ENCODE data around the gene CXCL1. TPM values are rescaled to one million over a fixed set of nuclear protein-coding genes. Genes with fewer than 3 reads are reported as not detected.

CXCL1 gene
- total RNA-seq, 1 donor = 134 TPM

DNA sequence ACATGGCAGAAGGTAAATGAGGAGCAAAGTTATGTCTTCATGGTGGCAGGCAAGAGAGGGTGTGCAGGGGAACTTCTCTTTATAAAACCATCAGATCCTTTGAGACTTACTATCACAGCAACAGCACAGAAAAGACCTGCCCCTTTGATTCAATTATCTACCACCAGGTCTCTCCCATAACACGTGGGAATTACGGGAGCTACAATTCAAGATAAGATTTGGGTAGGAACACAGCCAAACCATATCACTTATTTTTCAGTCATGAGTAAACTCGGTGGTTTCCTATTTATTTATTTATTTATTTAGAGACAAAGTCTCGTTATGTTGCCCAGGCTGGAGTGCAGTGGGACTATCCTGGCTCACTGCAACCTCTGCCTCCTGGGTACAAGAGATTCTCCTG is 22.1 kb downstream of the CXCL1 start:
- no peak overlapping the region for H3K4me3 ChIP-seq (ENCODE audit: low read depth, low read length)
- DNase-seq (ENCODE audit: low read depth) = no peak
- TF ChIP-seq, protein P1, sequence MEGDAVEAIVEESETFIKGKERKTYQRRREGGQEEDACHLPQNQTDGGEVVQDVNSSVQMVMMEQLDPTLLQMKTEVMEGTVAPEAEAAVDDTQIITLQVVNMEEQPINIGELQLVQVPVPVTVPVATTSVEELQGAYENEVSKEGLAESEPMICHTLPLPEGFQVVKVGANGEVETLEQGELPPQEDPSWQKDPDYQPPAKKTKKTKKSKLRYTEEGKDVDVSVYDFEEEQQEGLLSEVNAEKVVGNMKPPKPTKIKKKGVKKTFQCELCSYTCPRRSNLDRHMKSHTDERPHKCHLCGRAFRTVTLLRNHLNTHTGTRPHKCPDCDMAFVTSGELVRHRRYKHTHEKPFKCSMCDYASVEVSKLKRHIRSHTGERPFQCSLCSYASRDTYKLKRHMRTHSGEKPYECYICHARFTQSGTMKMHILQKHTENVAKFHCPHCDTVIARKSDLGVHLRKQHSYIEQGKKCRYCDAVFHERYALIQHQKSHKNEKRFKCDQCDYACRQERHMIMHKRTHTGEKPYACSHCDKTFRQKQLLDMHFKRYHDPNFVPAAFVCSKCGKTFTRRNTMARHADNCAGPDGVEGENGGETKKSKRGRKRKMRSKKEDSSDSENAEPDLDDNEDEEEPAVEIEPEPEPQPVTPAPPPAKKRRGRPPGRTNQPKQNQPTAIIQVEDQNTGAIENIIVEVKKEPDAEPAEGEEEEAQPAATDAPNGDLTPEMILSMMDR (IDR thresholded peaks at IDR 0.05; ENCODE audit: insufficient read depth, low read depth, low read length) = no peak

- peak; percentile 91 for DNase-seq (ENCODE audit: low read depth)
- TF ChIP-seq, protein P1 (IDR thresholded peaks at IDR 0.05; ENCODE audit: insufficient read depth, low read depth, low read length) = no peak
- H3K4me3 ChIP-seq (ENCODE audit: low read depth, low read length) = no peak overlapping the region
These were observed 22.7 kb downstream of the CXCL1 start for GRCh38 chr4:73891739-73892405.

GRCh38 chr4:73892966-73893365 is 23.8 kb downstream of the CXCL1 start:
- no peak for DNase-seq (ENCODE audit: low read depth)
- H3K4me3 ChIP-seq (ENCODE audit: low read depth, low read length) = no peak overlapping the region
- TF ChIP-seq, protein P1 (IDR thresholded peaks at IDR 0.05; ENCODE audit: insufficient read depth, low read depth, low read length) = no peak

DNA sequence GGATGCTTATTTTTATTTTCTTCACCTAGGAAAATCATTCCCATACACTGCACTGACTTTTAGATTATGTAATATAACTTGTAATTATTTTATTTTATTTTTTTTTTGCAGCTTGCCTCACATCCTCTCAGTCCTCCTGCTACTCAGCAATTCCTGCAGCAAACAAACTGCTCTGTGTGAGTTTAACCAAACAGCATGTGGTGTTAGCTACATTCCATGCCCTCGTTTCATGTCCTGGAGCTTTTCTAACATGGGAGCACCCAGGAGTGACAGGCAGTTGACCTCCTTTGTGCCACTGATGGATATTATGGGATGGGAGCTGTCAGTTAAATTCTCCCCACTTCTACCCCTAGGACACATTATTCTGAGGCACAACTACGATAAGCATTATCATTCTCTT is 24.8 kb downstream of the CXCL1 start:
- H3K4me3 ChIP-seq (ENCODE audit: low read depth, low read length) = no peak overlapping the region
- DNase-seq (ENCODE audit: low read depth) = no peak
- TF ChIP-seq, protein P1 (IDR thresholded peaks at IDR 0.05; ENCODE audit: insufficient read depth, low read depth, low read length) = no peak

DNA sequence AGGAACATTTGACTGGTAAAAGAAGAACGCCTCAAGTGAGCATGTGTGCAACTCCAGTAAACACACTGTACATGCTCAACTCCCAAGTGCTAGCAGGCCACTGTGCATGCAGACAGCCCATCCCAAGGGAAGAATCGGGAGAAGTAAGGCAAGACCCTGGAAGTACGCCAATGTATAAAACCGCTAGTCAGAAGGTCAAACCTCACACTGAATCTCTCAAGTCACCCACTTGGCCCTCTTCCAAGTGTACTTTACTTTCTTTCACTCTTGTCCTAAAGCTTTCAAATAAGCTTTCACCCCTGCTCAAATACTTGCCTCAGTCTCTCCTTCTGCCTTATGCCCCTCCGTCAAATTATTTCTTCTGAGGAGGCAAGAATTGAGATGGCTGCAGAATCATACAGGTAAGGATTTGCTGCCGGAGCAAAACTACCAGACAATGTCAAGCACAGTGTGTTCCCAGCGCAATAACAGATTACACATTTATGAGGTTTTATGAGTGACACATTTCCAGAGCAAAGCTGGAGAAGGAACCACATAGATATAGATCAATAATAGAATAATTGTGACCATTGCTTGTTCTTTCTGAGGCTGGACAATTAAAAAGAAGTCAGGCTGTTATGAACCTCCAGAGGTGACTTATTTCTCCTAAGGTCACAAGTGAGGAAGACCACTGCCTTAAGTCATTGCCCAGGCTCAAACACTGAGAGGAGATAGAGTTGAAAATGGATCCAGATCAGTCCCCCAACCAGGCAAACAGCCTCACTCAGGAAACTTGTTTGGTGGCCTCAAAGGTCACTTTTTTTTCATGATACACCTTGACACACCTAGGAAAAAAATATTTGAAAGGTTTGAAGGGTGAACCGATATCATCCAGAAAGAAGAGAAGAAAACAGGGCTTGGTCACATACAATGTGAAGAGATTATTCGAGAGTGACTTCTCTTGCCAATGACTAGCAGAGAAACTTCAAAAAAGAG is 26.3 kb downstream of the CXCL1 start:
- DNase-seq (ENCODE audit: low read depth) = no peak
- no peak overlapping the region for H3K4me3 ChIP-seq (ENCODE audit: low read depth, low read length)
- TF ChIP-seq, protein P1 (IDR thresholded peaks at IDR 0.05; ENCODE audit: insufficient read depth, low read depth, low read length) = no peak

- no peak for DNase-seq (ENCODE audit: low read depth)
- H3K4me3 ChIP-seq (ENCODE audit: low read depth, low read length) = no peak overlapping the region
- TF ChIP-seq, protein P1 (IDR thresholded peaks at IDR 0.05; ENCODE audit: insufficient read depth, low read depth, low read length) = no peak
These were observed 27.2 kb downstream of the CXCL1 start for GRCh38 chr4:73896416-73896815.
